Fibroblast of lung (primary cell): ENCODE data around the gene RREB1.

ENCODE experiments used
- EZH2 ChIP-seq: IDR thresholded peaks from 2 replicates; pipeline ENCODE4 v1.5.1; 2012; ENCODE audit warnings: low read length, control low read depth, mild to moderate bottlenecking; ENCODE audit errors: missing control alignments
- TF ChIP-seq, protein P1 (sequence below), 2 donors: IDR thresholded peaks in 1 of 2; conservative IDR thresholded peaks in 1 of 2; 1 replicate in 1 of 2; 2 replicates in 1 of 2; pipeline ENCODE4 v1.5.1; 2011 to 2012; ENCODE audit warnings: low read length in 2 of 2, control low read depth in 1 of 2, inconsistent platforms in 1 of 2, low read depth in 1 of 2, mild to moderate bottlenecking in 1 of 2

- TF ChIP-seq, protein P1, sequence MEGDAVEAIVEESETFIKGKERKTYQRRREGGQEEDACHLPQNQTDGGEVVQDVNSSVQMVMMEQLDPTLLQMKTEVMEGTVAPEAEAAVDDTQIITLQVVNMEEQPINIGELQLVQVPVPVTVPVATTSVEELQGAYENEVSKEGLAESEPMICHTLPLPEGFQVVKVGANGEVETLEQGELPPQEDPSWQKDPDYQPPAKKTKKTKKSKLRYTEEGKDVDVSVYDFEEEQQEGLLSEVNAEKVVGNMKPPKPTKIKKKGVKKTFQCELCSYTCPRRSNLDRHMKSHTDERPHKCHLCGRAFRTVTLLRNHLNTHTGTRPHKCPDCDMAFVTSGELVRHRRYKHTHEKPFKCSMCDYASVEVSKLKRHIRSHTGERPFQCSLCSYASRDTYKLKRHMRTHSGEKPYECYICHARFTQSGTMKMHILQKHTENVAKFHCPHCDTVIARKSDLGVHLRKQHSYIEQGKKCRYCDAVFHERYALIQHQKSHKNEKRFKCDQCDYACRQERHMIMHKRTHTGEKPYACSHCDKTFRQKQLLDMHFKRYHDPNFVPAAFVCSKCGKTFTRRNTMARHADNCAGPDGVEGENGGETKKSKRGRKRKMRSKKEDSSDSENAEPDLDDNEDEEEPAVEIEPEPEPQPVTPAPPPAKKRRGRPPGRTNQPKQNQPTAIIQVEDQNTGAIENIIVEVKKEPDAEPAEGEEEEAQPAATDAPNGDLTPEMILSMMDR (conservative IDR thresholded peaks at IDR 0.05 in 1 of 2, IDR thresholded peaks at IDR 0.05 in 1 of 2; ENCODE audit: low read depth in 1 of 2, low read length in 2 of 2) = no peak
- no peak for TF ChIP-seq EZH2
These were observed 29.1 kb downstream of the RREB1 start for GRCh38 chr6:7136859-7137334.
